Measurements from ENCODE around the gene ZBTB20. TPM values are rescaled to one million over a fixed set of nuclear protein-coding genes. Genes with fewer than 3 reads are reported as not detected.

ZBTB20 gene
- total and polyA plus RNA-seq, 10 of the 15 experiments (the other 5 are each of a cell fraction or from before 2014, with no cell fraction given): 0.20 to 5.5 (median 2.2) TPM

GRCh38 chr3:114389156-114389555 lies 757.9 kb downstream of the ZBTB20 start (continued):
- no peak for TF ChIP-seq IRF3 (IDR thresholded peaks at IDR 0.05)
- TF ChIP-seq MAX (IDR thresholded peaks at IDR 0.05; ENCODE audit: low read depth, low read length): no peak
- TF ChIP-seq CHD4 (IDR thresholded peaks at IDR 0.05): no peak
- TF ChIP-seq NRF1 (conservative IDR thresholded peaks at IDR 0.05; ENCODE audit: low read depth, low read length): no peak
- TF ChIP-seq KLF5 (IDR thresholded peaks at IDR 0.05; ENCODE audit: partially characterized antibody): no peak
- no peak for TF ChIP-seq BRCA1 (IDR thresholded peaks at IDR 0.05; ENCODE audit: low read depth, low read length)
- TF ChIP-seq ZNF384 (IDR thresholded peaks at IDR 0.05; ENCODE audit: borderline replicate concordance, low read depth, low read length): no peak

GRCh38 chr3:114384558-114384903 lies 762.6 kb downstream of the ZBTB20 start:
- no peaks in the 10 kb centered on the region for H3K27me3 ChIP-seq (replicated peaks in 1 of 2; ENCODE audit: control insufficient read depth in 2 of 2, insufficient read depth in 2 of 2, low read length in 1 of 2)
- in situ Hi-C loops (cut with MboI) (no loop called here), intact Hi-C loops (cut with micrococcal nuclease; ENCODE audit: unreplicated experiment) (loop anchor here (1.0 to 10.0 kb wide), 6 partner anchors 34 to 708 kb away; no protein-coding TSS in a partner anchor)
- ChIA-PET SMC1A (ENCODE audit: uncharacterized antibody, unreplicated experiment) (interaction anchor here (0.5 to 7.1 kb wide), 20 partner anchors 8 to 237 kb away, joined by 3 to 75 read pairs (median 4); no protein-coding TSS in a partner anchor), POLR2A (interaction anchor here (1.3 kb wide), 1 partner anchor 34 kb away, joined by 3 read pairs; no protein-coding TSS in a partner anchor), CTCF (interaction anchor here (0.6 to 9.6 kb wide), 26 partner anchors 8 to 1119 kb away, joined by 3 to 223 read pairs (median 4); no protein-coding TSS in a partner anchor), RAD21 (ENCODE audit: unreplicated experiment) (interaction anchor here (0.6 to 5.5 kb wide), 8 partner anchors 15 to 409 kb away, joined by 3 to 38 read pairs (median 4); no protein-coding TSS in a partner anchor)
- 78% methylated on average over 4 of the region's 4 CpGs for WGBS (ENCODE audit: insufficient coverage, insufficient replicate concordance, low lambda C conversion rate, missing lambda C conversion rate)
- H3K4me3 ChIP-seq: no peak overlapping the region
- no peak overlapping the region for H3K9ac ChIP-seq (ENCODE audit: control insufficient read depth, insufficient read depth, low read length)
- H3K79me2 ChIP-seq (ENCODE audit: control insufficient read depth, insufficient read depth, low read length): no peaks in the 10 kb centered on the region
- H3K4me1 ChIP-seq (ENCODE audit: control insufficient read depth, insufficient read depth, low read length): no peaks in the 10 kb centered on the region
- H3K4me2 ChIP-seq (ENCODE audit: control insufficient read depth, insufficient read depth): no peak overlapping the region
- no peak overlapping the region for H2AFZ ChIP-seq (ENCODE audit: control insufficient read depth, low read depth, low read length)
- H4K20me1 ChIP-seq (ENCODE audit: control insufficient read depth, insufficient read depth): no peaks in the 10 kb centered on the region
- ATAC-seq (no peak), DNase-seq (ENCODE audit: low read depth, low spot score) (no peak), FAIRE-seq (no peak)
- peaks cover 0 to 5% of the 10 kb centered on the region in 2 experiments; a peak in 2 of 4 replicates for H3K36me3 ChIP-seq (ENCODE audit: control insufficient read depth in 2 of 2, insufficient read depth in 2 of 2, low read length in 1 of 2)
- no TSS peak for BruUV-seq (replicated peaks)
- H3K27ac ChIP-seq (ENCODE audit: control insufficient read depth, insufficient read depth): no peak overlapping the region
- no peaks in the 10 kb centered on the region for H3K9me3 ChIP-seq (replicated peaks; ENCODE audit: control insufficient read depth, insufficient read depth, low read length)
- TF ChIP-seq MYB (IDR thresholded peaks at IDR 0.05; ENCODE audit: borderline replicate concordance, low read depth, low read length) (no peak), NFXL1 (IDR thresholded peaks at IDR 0.05; ENCODE audit: borderline replicate concordance) (no peak), E4F1 (IDR thresholded peaks at IDR 0.05; ENCODE audit: borderline replicate concordance, partially characterized antibody) (no peak), BMI1 (IDR thresholded peaks at IDR 0.05; ENCODE audit: borderline replicate concordance) (no peak), WRNIP1 (IDR thresholded peaks at IDR 0.05; ENCODE audit: borderline replicate concordance, low read depth, low read length) (no peak), HDGF (IDR thresholded peaks at IDR 0.05) (no peak), ATF3 (IDR thresholded peaks at IDR 0.05; ENCODE audit: borderline replicate concordance, extremely low read depth, low read depth, low read length) (no peak), ZNF592 (IDR thresholded peaks at IDR 0.05) (no peak)
